Hindlimb muscle (tissue), 1 donor: ENCODE data around the gene HSD11B2. TPM values are rescaled to one million over a fixed set of nuclear protein-coding genes. Genes with fewer than 3 reads are reported as not detected.
A peak's percentile ranks its signal among the peaks of the same experiment; 100 is the strongest.
"Not testable (repeated sequence)": the region's sequence is repeated elsewhere in the genome, so short reads cannot be mapped to it uniquely, and the experiment has no call there.

Experiments
- DNase-seq: peaks from one replicate; pipeline ENCODE4 v3.0.0-alpha.2; 2013
- polyA plus RNA-seq: library from polyadenylated mRNA; unstranded; fragments of 120-200 nt; gene quantifications from one replicate; pipeline ENCODE4 v1.2.1, GENCODE V29; 2013; ENCODE audit not compliant: insufficient read length

Gene HSD11B2
- polyA plus RNA-seq, 1 donor = 12.5 TPM

GRCh38 chr16:67415421-67415820 lies 15.5 kb upstream of the HSD11B2 start:
- DNase-seq = not testable (repeated sequence)

- DNase-seq = peak; percentile 87
Observed at GRCh38 chr16:67415872-67416793, 14.8 kb upstream of the HSD11B2 start, which contains the start of gene ZDHHC1. TSS of gene ZDHHC1 (minus strand) at chr16:67416477. CDS start at chr16:67407775, 8,702 bp downstream.

GRCh38 chr16:67417333-67418061 lies 13.4 kb upstream of the HSD11B2 start:
- no peak for DNase-seq

- no peak for DNase-seq
Observed at GRCh38 chr16:67419502-67419901, 11.4 kb upstream of the HSD11B2 start.

- no peak for DNase-seq
Observed at GRCh38 chr16:67419931-67420330, 11.0 kb upstream of the HSD11B2 start.

- no peak for DNase-seq
Observed at GRCh38 chr16:67421030-67421429, 9.9 kb upstream of the HSD11B2 start.

- DNase-seq = no peak
Observed at GRCh38 chr16:67423015-67423414, 7.9 kb upstream of the HSD11B2 start.

GRCh38 chr16:67423611-67424260 lies 7.2 kb upstream of the HSD11B2 start:
- DNase-seq = no peak

- DNase-seq = no peak
Observed at GRCh38 chr16:67424261-67424615, 6.7 kb upstream of the HSD11B2 start.

GRCh38 chr16:67425061-67425460 lies 5.9 kb upstream of the HSD11B2 start:
- DNase-seq = no peak

GRCh38 chr16:67425580-67425979 lies 5.3 kb upstream of the HSD11B2 start:
- DNase-seq = no peak

- DNase-seq = no peak
Observed at GRCh38 chr16:67426022-67426421, 4.9 kb upstream of the HSD11B2 start.

- no peak for DNase-seq
Observed at GRCh38 chr16:67426950-67427349, 4.0 kb upstream of the HSD11B2 start.

- no peak for DNase-seq
Observed at GRCh38 chr16:67428146-67428731, 2.7 kb upstream of the HSD11B2 start.

GRCh38 chr16:67429053-67429798 lies 1.7 kb upstream of the HSD11B2 start:
- DNase-seq = no peak

- DNase-seq = no peak
Observed at GRCh38 chr16:67429799-67430503, 970 bp upstream of the HSD11B2 start.

- no peak for DNase-seq
Observed at GRCh38 chr16:67430504-67430976, 381 bp upstream of the HSD11B2 start.

- DNase-seq = no peak
Observed at GRCh38 chr16:67431775-67432505, 1.0 kb downstream of the HSD11B2 start.

GRCh38 chr16:67432506-67432890 lies 1.6 kb downstream of the HSD11B2 start:
- no peak for DNase-seq

GRCh38 chr16:67433131-67433719 lies 2.3 kb downstream of the HSD11B2 start:
- DNase-seq = no peak
